Measurements from ENCODE around the gene DHX30.

- no peak for TF ChIP-seq CTCF (conservative IDR thresholded peaks at IDR 0.05; ENCODE audit: low read depth, low read length)
- no peak for TF ChIP-seq RAD21 (IDR thresholded peaks at IDR 0.05; ENCODE audit: low read length)
- no peak for TF ChIP-seq RFX5 (IDR thresholded peaks at IDR 0.05; ENCODE audit: low read depth, low read length)
- TF ChIP-seq MAZ (IDR thresholded peaks at IDR 0.05; ENCODE audit: borderline replicate concordance, low read depth, low read length), result no peak
- no peak for TF ChIP-seq POLR2A (IDR thresholded peaks at IDR 0.05; ENCODE audit: low read depth, low read length)
- TF ChIP-seq SMC3 (IDR thresholded peaks at IDR 0.05; ENCODE audit: low read depth, low read length), result no peak
- TF ChIP-seq USF2 (IDR thresholded peaks at IDR 0.05; ENCODE audit: low read depth, low read length), result no peak
- no peak for TF ChIP-seq MXI1 (IDR thresholded peaks at IDR 0.05; ENCODE audit: borderline replicate concordance, low read depth, low read length)
- no peak for TF ChIP-seq ELK1 (IDR thresholded peaks at IDR 0.05; ENCODE audit: borderline replicate concordance, low read depth, low read length)
- TF ChIP-seq NFE2L2 (IDR thresholded peaks at IDR 0.05; ENCODE audit: low read depth, low read length), result no peak
- TF ChIP-seq MAFK (IDR thresholded peaks at IDR 0.05; ENCODE audit: low read depth, low read length), result no peak
- TF ChIP-seq BHLHE40 (IDR thresholded peaks at IDR 0.05; ENCODE audit: low read depth, low read length), result no peak
- TF ChIP-seq RCOR1 (IDR thresholded peaks at IDR 0.05; ENCODE audit: insufficient replicate concordance, low read length), result no peak
Measured at GRCh38 chr3:47885168-47885567, 82.2 kb downstream of the DHX30 start.

Measured in IMR-90 (cell line).